ENCODE measurements around the gene PRICKLE2. TPM values are rescaled to one million over a fixed set of nuclear protein-coding genes. Genes with fewer than 3 reads are reported as not detected.
A peak's percentile ranks its signal among the peaks of the same experiment; 100 is the strongest.

The PRICKLE2 gene
- total RNA-seq (2014; rRNA removed) = 12.0 and 12.1 TPM in 2 replicates
- 1.8 TPM for polyA plus RNA-seq (2012)

GRCh38 chr3:64224826-64225610 is at the start of gene PRICKLE2:
Gene PRICKLE2, minus strand, starts transcription at chr3:64225466. Its CDS starts 26,539 bp downstream, at chr3:64198927.
- DNase-seq (ENCODE audit: low read depth) = peak; percentile 92

GRCh38 chr3:64272842-64273241 is 47.6 kb upstream of the PRICKLE2 start:
- no peak for DNase-seq (ENCODE audit: low read depth)

GRCh38 chr3:64272271-64272670 is 47.0 kb upstream of the PRICKLE2 start:
- no peak for DNase-seq (ENCODE audit: low read depth)

- no peak for DNase-seq (ENCODE audit: low read depth)
Measured at GRCh38 chr3:64271631-64272030, 46.4 kb upstream of the PRICKLE2 start.

- no peak for DNase-seq (ENCODE audit: low read depth)
Measured at GRCh38 chr3:64270866-64271260, 45.6 kb upstream of the PRICKLE2 start.

- DNase-seq (ENCODE audit: low read depth) = no peak
Measured at GRCh38 chr3:64270142-64270865, 45.0 kb upstream of the PRICKLE2 start.

- DNase-seq (ENCODE audit: low read depth) = no peak
Measured at GRCh38 chr3:64268926-64269325, 43.7 kb upstream of the PRICKLE2 start.

GRCh38 chr3:64267721-64268604 is 42.7 kb upstream of the PRICKLE2 start:
- DNase-seq (ENCODE audit: low read depth) = peak; percentile 71

GRCh38 chr3:64266983-64267382 is 41.7 kb upstream of the PRICKLE2 start:
- no peak for DNase-seq (ENCODE audit: low read depth)

GRCh38 chr3:64266065-64266931 is 41.0 kb upstream of the PRICKLE2 start:
- peak; percentile 93 for DNase-seq (ENCODE audit: low read depth)

GRCh38 chr3:64265646-64266045 is 40.4 kb upstream of the PRICKLE2 start:
- no peak for DNase-seq (ENCODE audit: low read depth)

- DNase-seq (ENCODE audit: low read depth) = peak; percentile 60
Measured at GRCh38 chr3:64264501-64265109, 39.3 kb upstream of the PRICKLE2 start.

- DNase-seq (ENCODE audit: low read depth) = no peak
Measured at GRCh38 chr3:64262574-64263114, 37.4 kb upstream of the PRICKLE2 start.

- DNase-seq (ENCODE audit: low read depth) = no peak
Measured at GRCh38 chr3:64260431-64260830, 35.2 kb upstream of the PRICKLE2 start.

GRCh38 chr3:64259636-64260035 is 34.4 kb upstream of the PRICKLE2 start:
- DNase-seq (ENCODE audit: low read depth) = peak; percentile 72

GRCh38 chr3:64257100-64257755 is 32.0 kb upstream of the PRICKLE2 start:
- no peak for DNase-seq (ENCODE audit: low read depth)

- no peak for DNase-seq (ENCODE audit: low read depth)
Measured at GRCh38 chr3:64255741-64256340, 30.6 kb upstream of the PRICKLE2 start.

GRCh38 chr3:64254443-64254842 is 29.2 kb upstream of the PRICKLE2 start:
- DNase-seq (ENCODE audit: low read depth) = peak; percentile 23

GRCh38 chr3:64253689-64254088 is 28.4 kb upstream of the PRICKLE2 start:
- DNase-seq (ENCODE audit: low read depth) = no peak

All from LHCN-M2 (cell line).